SJSA1 (cell line): ENCODE results near the gene ICOSLG. TPM values are rescaled to one million over a fixed set of nuclear protein-coding genes. Genes with fewer than 3 reads are reported as not detected.
A peak's percentile ranks its signal among the peaks of the same experiment; 100 is the strongest.
"Not testable (repeated sequence)": the region's sequence is repeated elsewhere in the genome, so short reads cannot be mapped to it uniquely, and the experiment has no call there.

Source experiments
- DNase-seq, 2 experiments: peaks; one replicate each; pipeline ENCODE4 v3.0.0-alpha.2; 2015 to 2020; ENCODE audit warnings: low spot score in 2 of 2, low read depth in 1 of 2
- H3K27ac ChIP-seq: fragments of 250-450 bp; sonication (Bioruptor Pico); 2 replicates; pipeline ENCODE4 v1.5.1; 2020; ENCODE audit warnings: mild to moderate bottlenecking, moderate library complexity
- H3K27me3 ChIP-seq: fragments of 250-450 bp; sonication (Bioruptor Pico); replicated peaks from 2 replicates; pipeline ENCODE4 v1.5.1; 2020; ENCODE audit warnings: mild to moderate bottlenecking, moderate library complexity
- H3K36me3 ChIP-seq: fragments of 250-450 bp; sonication (Bioruptor Pico); 2 replicates; pipeline ENCODE4 v1.5.1; 2020; ENCODE audit warnings: mild to moderate bottlenecking
- H3K4me1 ChIP-seq: fragments of 250-450 bp; sonication (Bioruptor Pico); replicated peaks from 2 replicates; pipeline ENCODE4 v1.6.1; 2021; ENCODE audit warnings: mild to moderate bottlenecking
- H3K4me3 ChIP-seq: fragments of 250-450 bp; sonication (Bioruptor Pico); 2 replicates; pipeline ENCODE4 v1.5.1; 2020; ENCODE audit warnings: mild to moderate bottlenecking
- H3K9me3 ChIP-seq: fragments of 250-450 bp; sonication (Bioruptor Pico); replicated peaks from 2 replicates; pipeline ENCODE4 v1.5.1; 2020; ENCODE audit warnings: mild to moderate bottlenecking
- total RNA-seq: library from RNA; depleted of rRNA; stranded (reverse); fragments of >200 nt; shearing (Covaris generic); gene quantifications from 2 replicates; pipeline ENCODE4 v1.2.3, GENCODE V29; 2014

The ICOSLG gene
- total RNA-seq, 1 experiment from 2014 or later: 0.26 TPM

DNA sequence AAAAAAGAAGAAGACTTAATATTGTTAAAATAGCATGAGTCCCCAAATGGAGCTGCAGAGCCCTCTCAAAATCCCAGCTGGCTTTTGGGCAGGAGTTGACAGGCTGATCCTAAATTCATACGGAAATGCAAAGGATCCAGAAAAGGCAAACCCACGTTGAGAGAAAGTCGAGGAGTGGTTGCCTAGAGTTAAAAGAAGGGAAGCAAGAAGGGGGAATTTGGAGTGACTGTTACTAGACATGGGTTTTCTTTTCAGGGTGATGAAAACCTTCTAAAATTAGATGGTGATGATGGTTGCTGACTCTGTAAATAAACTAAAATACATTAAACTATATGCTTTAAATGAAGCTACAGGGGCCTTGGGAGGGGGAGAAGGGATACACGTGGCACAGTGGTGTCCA, 19.3 kb upstream of the ICOSLG start:
- H3K27ac ChIP-seq: no peak overlapping the region
- H3K9me3 ChIP-seq: no peaks in the 10 kb centered on the region
- H3K36me3 ChIP-seq: no peaks in the 10 kb centered on the region
- H3K4me3 ChIP-seq: no peak overlapping the region
- no peaks in the 10 kb centered on the region; the same call in 1 of the 2 replicates for H3K27me3 ChIP-seq
- peaks cover 1% of the 10 kb centered on the region; the same call in 1 of the 2 replicates for H3K4me1 ChIP-seq
- DNase-seq: no peak

DNA sequence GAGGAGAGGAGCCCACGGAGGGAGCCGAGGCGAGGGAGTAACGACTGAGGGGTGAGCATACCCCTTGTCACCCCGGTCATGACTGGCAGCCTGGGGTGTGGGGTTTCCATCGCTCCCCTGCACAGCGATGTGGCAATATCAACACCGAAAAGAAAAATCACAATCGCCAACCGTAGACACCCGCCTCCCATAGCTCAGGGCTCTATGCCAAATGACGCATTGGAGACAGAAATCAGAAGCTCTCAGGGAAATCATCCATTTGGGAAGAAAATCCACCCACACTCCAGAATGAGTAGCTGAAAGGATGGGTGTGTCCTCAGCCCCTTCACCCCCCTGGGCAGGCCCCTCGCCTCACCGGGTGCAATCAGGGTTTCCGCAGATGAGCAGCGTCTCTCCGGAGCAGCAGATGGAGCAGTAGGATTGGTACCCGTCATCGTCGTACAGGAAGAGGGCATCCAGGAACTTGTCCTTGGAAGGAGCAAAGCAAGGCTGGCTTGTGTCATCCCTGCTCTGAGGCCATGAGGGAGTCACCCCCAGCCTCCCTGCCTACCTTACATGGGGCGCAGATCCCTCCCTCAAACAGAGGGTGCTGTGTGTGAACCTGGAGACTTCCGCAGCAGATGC, 18.5 kb upstream of the ICOSLG start:
- no peaks in the 10 kb centered on the region; the same call in none of the 2 replicates for H3K27me3 ChIP-seq
- DNase-seq: peak in 1 of 2 experiments; percentile 40

GRCh38 chr21:44258056-44258725, 17.4 kb upstream of the ICOSLG start:
- H3K9me3 ChIP-seq: no peaks in the 10 kb centered on the region
- H3K36me3 ChIP-seq: no peaks in the 10 kb centered on the region
- H3K4me3 ChIP-seq: no peak overlapping the region
- no peaks in the 10 kb centered on the region; the same call in none of the 2 replicates for H3K27me3 ChIP-seq
- H3K27ac ChIP-seq: no peak overlapping the region
- DNase-seq: peak in 1 of 2 experiments; percentile 35
- peaks cover 7% of the 10 kb centered on the region; the same call in 1 of the 2 replicates for H3K4me1 ChIP-seq

More for the DNA sequence above, 18.5 kb upstream of the ICOSLG start:
- no peaks in the 10 kb centered on the region for H3K36me3 ChIP-seq
- no peaks in the 10 kb centered on the region for H3K9me3 ChIP-seq
- no peak overlapping the region for H3K27ac ChIP-seq
- no peak overlapping the region for H3K4me3 ChIP-seq
- peaks cover 7% of the 10 kb centered on the region; the same call in 1 of the 2 replicates for H3K4me1 ChIP-seq

DNA sequence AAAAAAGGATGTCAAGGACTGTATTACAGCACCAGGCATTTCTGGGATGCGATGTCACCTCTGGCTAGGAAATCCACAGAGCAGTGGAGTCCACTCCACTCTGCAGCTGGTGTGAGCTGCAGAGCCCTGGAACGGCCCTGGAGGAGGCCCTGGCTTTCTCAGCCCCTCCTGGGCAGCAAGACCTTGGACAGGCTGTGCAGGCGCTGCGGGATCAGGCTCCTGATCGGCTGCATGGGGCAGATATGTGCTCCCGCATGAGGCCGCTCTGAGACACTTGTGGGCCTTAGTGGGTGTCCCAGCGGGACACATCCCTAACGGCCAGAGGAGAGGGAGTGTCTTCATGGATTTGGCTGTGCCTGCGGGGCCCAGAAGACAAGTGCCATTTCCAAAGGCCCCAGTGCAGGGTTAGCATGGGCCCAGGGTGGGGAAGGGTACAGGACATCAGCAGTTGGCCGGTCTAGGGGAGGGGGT, 14.8 kb upstream of the ICOSLG start:
- no peak for DNase-seq
- no peaks in the 10 kb centered on the region for H3K36me3 ChIP-seq
- H3K9me3 ChIP-seq: no peaks in the 10 kb centered on the region
- H3K27me3 ChIP-seq: no peaks in the 10 kb centered on the region; the same call in 1 of the 2 replicates
- H3K4me3 ChIP-seq: no peak overlapping the region
- H3K4me1 ChIP-seq: peaks cover 7% of the 10 kb centered on the region; the same call in 1 of the 2 replicates
- H3K27ac ChIP-seq: no peak overlapping the region

DNA sequence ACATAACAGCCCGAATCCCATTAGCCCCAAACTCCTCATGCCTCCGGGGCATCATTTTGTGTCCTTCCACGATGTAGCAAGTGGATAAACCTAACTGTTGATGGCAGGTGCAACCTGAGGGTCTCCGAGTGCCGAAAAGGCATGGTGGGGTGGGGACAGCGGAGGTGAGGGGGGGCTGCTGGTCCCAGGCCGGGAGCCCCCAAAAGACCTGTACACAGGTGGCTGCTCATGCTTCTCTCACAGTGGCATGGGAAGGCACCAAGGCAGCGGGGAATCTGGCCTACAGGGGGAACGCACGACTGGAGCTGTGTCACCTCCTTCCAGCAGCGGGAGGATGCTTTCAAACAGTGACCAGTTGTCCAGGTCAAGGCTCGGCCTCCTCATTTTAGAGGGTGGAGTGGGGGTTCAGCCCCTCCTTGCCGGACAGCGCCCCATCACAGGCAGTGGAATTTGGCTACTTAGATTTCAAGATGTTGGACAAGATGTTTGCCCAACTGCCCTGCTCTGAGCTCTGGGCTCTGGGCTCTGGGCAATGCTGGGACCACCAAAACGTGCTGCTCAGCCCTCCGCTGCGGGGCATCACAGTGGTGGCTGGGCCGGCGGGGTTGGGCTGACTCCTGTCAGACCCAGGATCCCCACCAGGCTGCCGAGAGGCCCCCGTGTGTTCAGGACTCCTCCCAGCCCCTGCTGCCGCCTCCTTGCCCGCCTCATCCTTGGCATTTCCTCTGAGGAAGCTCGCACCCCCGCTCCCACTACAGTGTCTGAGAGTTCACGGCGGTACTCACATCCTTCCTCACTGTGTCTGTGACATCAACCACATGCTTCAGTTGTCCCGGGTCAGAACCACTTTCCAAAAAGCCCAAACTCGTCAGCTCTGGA, 13.3 kb upstream of the ICOSLG start:
- H3K4me1 ChIP-seq: peaks cover 7% of the 10 kb centered on the region; the same call in 1 of the 2 replicates
- no peaks in the 10 kb centered on the region for H3K9me3 ChIP-seq
- no peaks in the 10 kb centered on the region for H3K36me3 ChIP-seq
- peak in 1 of 2 experiments; percentile 44 for DNase-seq
- no peak overlapping the region for H3K4me3 ChIP-seq
- no peaks in the 10 kb centered on the region; the same call in 1 of the 2 replicates for H3K27me3 ChIP-seq
- H3K27ac ChIP-seq: no peak overlapping the region

- H3K27ac ChIP-seq, DNase-seq, H3K4me1 ChIP-seq, H3K9me3 ChIP-seq, H3K36me3 ChIP-seq, H3K27me3 ChIP-seq, H3K4me3 ChIP-seq: not testable (repeated sequence)
Observed at GRCh38 chr21:44249204-44250037, 8.7 kb upstream of the ICOSLG start.

DNA sequence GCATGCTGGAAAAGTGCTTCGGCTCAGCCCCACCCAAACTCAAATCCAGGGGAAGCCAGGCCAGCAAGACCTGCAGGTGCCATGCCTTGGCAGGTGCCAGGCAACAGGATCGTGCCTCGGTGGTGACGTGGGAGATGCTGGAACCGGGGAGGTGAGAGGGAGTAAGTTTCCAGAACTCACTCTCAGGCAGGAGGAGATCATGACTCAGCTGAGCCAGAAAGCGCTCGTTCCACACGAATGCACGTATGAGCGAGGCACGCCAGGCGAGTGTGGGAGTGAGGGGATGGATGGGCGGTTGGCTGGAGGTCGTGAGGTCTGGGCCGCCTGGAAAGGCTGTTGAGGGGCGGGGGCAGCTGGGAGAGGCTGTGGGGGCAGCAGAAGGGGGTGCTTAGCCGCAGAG, 7.2 kb upstream of the ICOSLG start:
- DNase-seq, H3K27me3 ChIP-seq, H3K27ac ChIP-seq, H3K9me3 ChIP-seq, H3K4me1 ChIP-seq, H3K4me3 ChIP-seq, H3K36me3 ChIP-seq: not testable (repeated sequence)

GRCh38 chr21:44243980-44244379, 3.2 kb upstream of the ICOSLG start:
- H3K9me3 ChIP-seq, H3K4me1 ChIP-seq, H3K36me3 ChIP-seq, H3K27ac ChIP-seq, H3K27me3 ChIP-seq, DNase-seq, H3K4me3 ChIP-seq: not testable (repeated sequence)

DNA sequence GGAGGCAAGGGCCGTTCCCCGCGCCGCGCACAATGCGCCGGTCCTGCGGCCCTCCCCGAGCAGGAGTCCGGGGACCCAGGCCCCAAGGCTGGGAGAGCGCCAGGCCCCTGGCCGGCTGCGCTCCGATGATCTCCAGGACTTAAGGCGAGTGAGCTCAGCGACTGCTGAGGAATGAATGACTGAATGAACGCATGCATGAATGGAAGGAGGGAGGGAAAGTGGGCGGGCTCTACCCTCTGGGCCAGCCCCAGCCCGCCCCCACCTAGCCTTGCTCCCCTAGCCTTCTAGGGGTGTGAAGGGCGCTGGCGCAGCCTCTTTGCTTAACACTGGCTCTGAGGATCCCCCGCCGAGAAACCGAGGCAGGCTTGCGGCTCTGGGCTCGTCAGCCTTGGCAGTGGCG, 538 bp upstream of the ICOSLG start:
- DNase-seq, H3K27ac ChIP-seq, H3K9me3 ChIP-seq, H3K4me3 ChIP-seq, H3K36me3 ChIP-seq, H3K27me3 ChIP-seq, H3K4me1 ChIP-seq: not testable (repeated sequence)

DNA sequence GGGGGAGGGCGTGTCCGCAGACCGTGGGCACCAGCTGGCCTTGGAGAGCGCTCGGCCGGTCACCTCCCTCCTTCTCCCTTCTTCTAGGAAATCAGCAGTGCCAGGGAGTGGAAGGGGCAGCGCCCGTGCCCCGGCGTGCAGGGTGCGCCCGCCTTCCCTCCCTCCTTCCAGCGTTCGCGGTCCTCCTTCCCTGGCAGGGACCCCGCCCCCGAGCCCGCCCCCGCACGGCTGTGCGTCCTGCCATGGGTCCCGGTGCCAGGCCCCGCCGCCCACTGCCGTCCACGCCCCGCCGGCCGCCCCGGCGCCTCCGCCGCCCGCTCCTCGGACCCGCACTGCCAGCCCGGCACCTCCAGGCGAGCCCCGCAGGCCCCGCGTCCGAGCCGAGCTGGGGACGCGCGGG, 390 bp downstream of the ICOSLG start:
- not testable (repeated sequence) for H3K9me3 ChIP-seq, H3K4me1 ChIP-seq, H3K36me3 ChIP-seq, H3K4me3 ChIP-seq, H3K27me3 ChIP-seq, DNase-seq, H3K27ac ChIP-seq

- H3K9me3 ChIP-seq, DNase-seq, H3K36me3 ChIP-seq, H3K4me3 ChIP-seq, H3K27me3 ChIP-seq, H3K27ac ChIP-seq, H3K4me1 ChIP-seq: not testable (repeated sequence)
Observed at GRCh38 chr21:44229561-44229960, 11.2 kb downstream of the ICOSLG start.

GRCh38 chr21:44228109-44228508, 12.6 kb downstream of the ICOSLG start:
- DNase-seq, H3K4me1 ChIP-seq, H3K27ac ChIP-seq, H3K27me3 ChIP-seq, H3K4me3 ChIP-seq, H3K36me3 ChIP-seq, H3K9me3 ChIP-seq: not testable (repeated sequence)

- not testable (repeated sequence) for H3K4me3 ChIP-seq, H3K27me3 ChIP-seq, DNase-seq, H3K4me1 ChIP-seq, H3K27ac ChIP-seq, H3K9me3 ChIP-seq, H3K36me3 ChIP-seq
Observed at GRCh38 chr21:44227614-44228013, 13.1 kb downstream of the ICOSLG start.
